ENCODE measurements around the gene OR1N2. TPM values are rescaled to one million over a fixed set of nuclear protein-coding genes. Genes with fewer than 3 reads are reported as not detected.
A peak's percentile ranks its signal among the peaks of the same experiment; 100 is the strongest.

OR1N2 gene, protein sequence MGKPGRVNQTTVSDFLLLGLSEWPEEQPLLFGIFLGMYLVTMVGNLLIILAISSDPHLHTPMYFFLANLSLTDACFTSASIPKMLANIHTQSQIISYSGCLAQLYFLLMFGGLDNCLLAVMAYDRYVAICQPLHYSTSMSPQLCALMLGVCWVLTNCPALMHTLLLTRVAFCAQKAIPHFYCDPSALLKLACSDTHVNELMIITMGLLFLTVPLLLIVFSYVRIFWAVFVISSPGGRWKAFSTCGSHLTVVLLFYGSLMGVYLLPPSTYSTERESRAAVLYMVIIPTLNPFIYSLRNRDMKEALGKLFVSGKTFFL
- total RNA-seq (2022) (not detected in 2 replicates), Bru-seq, nascent RNA (not detected), BruChase-seq, experiment 1, labeled RNA remaining after a 6-hour chase (not detected), BruChase-seq, experiment 2, labeled RNA remaining after a 2-hour chase (percentile 29 among the genes with signal in this experiment)
- long read RNA-seq = 0 reads

DNA sequence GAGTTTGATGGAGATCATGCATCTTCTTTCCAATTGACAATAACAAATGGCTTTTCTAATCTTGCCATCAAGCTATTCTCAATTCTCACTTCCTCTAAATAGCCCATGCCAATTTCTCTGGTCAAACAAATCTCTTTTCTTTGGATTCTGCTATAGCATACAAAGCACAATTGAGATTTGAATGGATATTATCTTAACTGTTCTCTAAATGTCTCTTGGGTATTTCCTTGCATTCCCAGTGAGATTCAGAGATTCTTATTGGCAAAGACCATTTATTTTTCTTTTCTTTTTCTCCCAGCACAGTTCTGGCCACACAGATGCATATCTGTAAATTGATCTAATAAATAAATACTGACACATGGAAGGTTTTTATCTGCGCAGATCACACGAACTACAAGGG, at the start of gene OR1N2:
OR1N2 (plus strand) TSS at position 301 of the 400 bp plus-strand sequence. CDS start 100 bp downstream, outside the sequence.
- CTCF ChIA-PET = interaction anchor here (0.6 to 0.7 kb wide), 3 partner anchors 71 to 297 kb away, joined by 3 to 4 read pairs (median 3); no protein-coding TSS in a partner anchor
- Mint-ChIP-seq H3K4me3 (ENCODE audit: unreplicated experiment) (no peak within 1 kb of the TSS), H3K36me3 (ENCODE audit: insufficient read depth, unreplicated experiment) (no peaks in the 10 kb centered on the region), H3K4me1 (ENCODE audit: insufficient read depth, unreplicated experiment) (peaks cover 6% of the 10 kb centered on the region), H3K9me3 (ENCODE audit: unreplicated experiment) (no peaks in the 10 kb centered on the region), H3K27me3 (ENCODE audit: insufficient read depth, unreplicated experiment) (peaks cover 43% of the 10 kb centered on the region), H3K27ac (ENCODE audit: low read depth, unreplicated experiment) (no peak within 1 kb of the TSS)
- no peak for DNase-seq (ENCODE audit: unreplicated experiment)
- TF ChIP-seq, protein P1, sequence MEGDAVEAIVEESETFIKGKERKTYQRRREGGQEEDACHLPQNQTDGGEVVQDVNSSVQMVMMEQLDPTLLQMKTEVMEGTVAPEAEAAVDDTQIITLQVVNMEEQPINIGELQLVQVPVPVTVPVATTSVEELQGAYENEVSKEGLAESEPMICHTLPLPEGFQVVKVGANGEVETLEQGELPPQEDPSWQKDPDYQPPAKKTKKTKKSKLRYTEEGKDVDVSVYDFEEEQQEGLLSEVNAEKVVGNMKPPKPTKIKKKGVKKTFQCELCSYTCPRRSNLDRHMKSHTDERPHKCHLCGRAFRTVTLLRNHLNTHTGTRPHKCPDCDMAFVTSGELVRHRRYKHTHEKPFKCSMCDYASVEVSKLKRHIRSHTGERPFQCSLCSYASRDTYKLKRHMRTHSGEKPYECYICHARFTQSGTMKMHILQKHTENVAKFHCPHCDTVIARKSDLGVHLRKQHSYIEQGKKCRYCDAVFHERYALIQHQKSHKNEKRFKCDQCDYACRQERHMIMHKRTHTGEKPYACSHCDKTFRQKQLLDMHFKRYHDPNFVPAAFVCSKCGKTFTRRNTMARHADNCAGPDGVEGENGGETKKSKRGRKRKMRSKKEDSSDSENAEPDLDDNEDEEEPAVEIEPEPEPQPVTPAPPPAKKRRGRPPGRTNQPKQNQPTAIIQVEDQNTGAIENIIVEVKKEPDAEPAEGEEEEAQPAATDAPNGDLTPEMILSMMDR (IDR thresholded peaks at IDR 0.05; ENCODE audit: unreplicated experiment) = no peak
- intact Hi-C loops (cut with micrococcal nuclease) = no loop called here
- POLR2A ChIA-PET = no interaction called here
- no TSS peak for BruUV-seq (replicated peaks)

DNA sequence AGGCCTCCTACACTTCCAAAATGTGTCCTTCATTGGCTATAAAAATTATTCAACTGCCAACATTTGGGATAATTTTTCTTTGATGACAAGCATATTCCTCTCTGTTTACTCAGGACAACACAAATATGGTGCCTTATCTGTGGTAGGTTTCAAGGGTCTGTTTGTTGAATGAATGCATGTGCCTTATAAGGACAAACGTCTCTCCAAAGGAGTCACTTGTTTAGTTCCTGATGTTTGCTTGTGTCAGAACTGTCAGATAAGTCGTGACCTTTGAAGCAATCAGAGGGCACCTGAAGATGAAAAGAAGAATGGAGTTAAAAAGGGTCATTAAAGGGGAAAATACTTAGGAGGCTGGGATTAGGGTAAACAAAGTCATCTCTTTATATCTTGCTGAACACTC, 45.9 kb upstream of the OR1N2 start:
- DNase-seq (ENCODE audit: unreplicated experiment) = no peak
- Mint-ChIP-seq H3K9me3 (ENCODE audit: unreplicated experiment) (no peaks in the 10 kb centered on the region), H3K4me1 (ENCODE audit: insufficient read depth, unreplicated experiment) (no peaks in the 10 kb centered on the region), H3K27ac (ENCODE audit: low read depth, unreplicated experiment) (no peak overlapping the region), H3K4me3 (ENCODE audit: unreplicated experiment) (no peak overlapping the region), H3K36me3 (ENCODE audit: insufficient read depth, unreplicated experiment) (no peaks in the 10 kb centered on the region), H3K27me3 (ENCODE audit: insufficient read depth, unreplicated experiment) (no peaks in the 10 kb centered on the region)
- ChIA-PET CTCF (no interaction called here), POLR2A (no interaction called here)
- intact Hi-C loops (cut with micrococcal nuclease) = no loop called here
- TF ChIP-seq, protein P1 (IDR thresholded peaks at IDR 0.05; ENCODE audit: unreplicated experiment) = no peak
- no TSS peak for BruUV-seq (replicated peaks)

DNA sequence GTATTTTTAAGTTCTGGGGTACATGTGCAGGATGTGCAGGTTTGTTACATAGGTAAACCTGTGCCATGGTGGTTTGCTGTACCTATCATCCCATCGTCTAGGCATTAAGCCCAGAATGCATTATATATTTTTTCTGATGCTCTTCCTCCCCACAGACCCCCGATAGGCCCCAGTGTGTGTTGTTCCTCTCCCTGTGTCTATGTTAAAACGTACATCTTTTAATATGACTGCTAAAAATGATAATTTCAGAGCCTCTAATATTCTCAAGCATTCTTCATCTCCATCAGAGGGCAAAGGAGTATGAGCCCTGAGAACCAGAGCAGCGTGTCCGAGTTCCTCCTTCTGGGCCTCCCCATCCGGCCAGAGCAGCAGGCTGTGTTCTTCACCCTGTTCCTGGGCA, 42.4 kb upstream of the OR1N2 start, which contains the start of gene OR1J2:
OR1J2 (plus strand) TSS at position 301 of the 400 bp plus-strand sequence; CDS start at position 301, 0 bp downstream.
- no peaks in the 10 kb centered on the region for H3K4me1 Mint-ChIP-seq (ENCODE audit: insufficient read depth, unreplicated experiment)
- BruUV-seq (replicated peaks) = no TSS peak
- ChIA-PET CTCF (interaction anchor here (1.1 kb wide), 1 partner anchor 11 kb away, joined by 3 read pairs; no protein-coding TSS in a partner anchor), POLR2A (no interaction called here)
- no peak for DNase-seq (ENCODE audit: unreplicated experiment)
- no peaks in the 10 kb centered on the region for H3K9me3 Mint-ChIP-seq (ENCODE audit: unreplicated experiment)
- H3K27me3 Mint-ChIP-seq (ENCODE audit: insufficient read depth, unreplicated experiment) = no peaks in the 10 kb centered on the region
- H3K4me3 Mint-ChIP-seq (ENCODE audit: unreplicated experiment) = no peak within 1 kb of the TSS
- H3K36me3 Mint-ChIP-seq (ENCODE audit: insufficient read depth, unreplicated experiment) = no peaks in the 10 kb centered on the region
- TF ChIP-seq, protein P1 (IDR thresholded peaks at IDR 0.05; ENCODE audit: unreplicated experiment) = no peak
- intact Hi-C loops (cut with micrococcal nuclease) = no loop called here
- no peak within 1 kb of the TSS for H3K27ac Mint-ChIP-seq (ENCODE audit: low read depth, unreplicated experiment)

DNA sequence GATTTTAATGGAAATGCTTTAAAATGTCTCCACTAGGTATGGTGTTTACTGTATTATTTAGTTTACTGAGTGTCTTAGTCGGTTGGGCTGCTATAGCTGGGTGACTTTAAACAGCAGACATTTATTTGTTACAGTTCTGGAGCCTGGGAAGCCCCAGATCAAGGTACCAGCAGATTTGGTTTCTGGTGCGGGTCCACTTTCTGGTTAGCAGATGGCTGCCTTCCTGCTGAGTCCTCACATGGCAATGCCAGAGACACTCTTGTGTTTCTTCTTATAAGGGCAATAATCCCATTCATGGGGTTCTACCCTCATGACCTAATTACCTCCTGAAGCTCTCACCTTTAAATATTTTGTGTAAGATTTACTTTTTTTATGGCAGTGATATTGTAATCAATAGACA, 34.7 kb upstream of the OR1N2 start:
- H3K4me1 Mint-ChIP-seq (ENCODE audit: insufficient read depth, unreplicated experiment) = no peaks in the 10 kb centered on the region
- CTCF ChIA-PET = interaction anchor here (1.5 kb wide), 1 partner anchor 53 kb away, joined by 4 read pairs; no protein-coding TSS in a partner anchor
- no TSS peak for BruUV-seq (replicated peaks)

More for the DNA sequence above, 34.7 kb upstream of the OR1N2 start:
- Mint-ChIP-seq H3K9me3 (ENCODE audit: unreplicated experiment) (no peaks in the 10 kb centered on the region), H3K27ac (ENCODE audit: low read depth, unreplicated experiment) (no peak overlapping the region), H3K4me3 (ENCODE audit: unreplicated experiment) (no peak overlapping the region), H3K27me3 (ENCODE audit: insufficient read depth, unreplicated experiment) (peaks cover 7% of the 10 kb centered on the region), H3K36me3 (ENCODE audit: insufficient read depth, unreplicated experiment) (no peaks in the 10 kb centered on the region)
- intact Hi-C loops (cut with micrococcal nuclease) = no loop called here
- DNase-seq (ENCODE audit: unreplicated experiment) = no peak
- TF ChIP-seq, protein P1 (IDR thresholded peaks at IDR 0.05; ENCODE audit: unreplicated experiment) = no peak
- POLR2A ChIA-PET = no interaction called here

All from MCF 10A (cell line).